A549 (cell line): ENCODE measurements around the gene NACC2. TPM values are rescaled to one million over a fixed set of nuclear protein-coding genes. Genes with fewer than 3 reads are reported as not detected.

Experiments
- ATAC-seq, 2 experiments: fragments of 200-7000 bp in 1 of 2; fragments of >200 bp in 1 of 2; cut with Nextera tagmentation in 1 of 2; cut with Tn5 transposase in 1 of 2; 3 replicates each; pipeline versions ENCODE4 v1.8.0 to v1.9.1; 2018 to 2020; ENCODE audit warnings: mild to moderate bottlenecking in 1 of 2, moderate library complexity in 1 of 2
- CTCF ChIA-PET: fragments of 300-600 bp; sonication (Branson Sonifier 250); formaldehyde crosslinking; extraction: SDS; loops from one replicate; lab custom pipeline; 2021; ENCODE audit warnings: antibody characterized with exemption, inconsistent platforms; lab: Yijun Ruan, JAX
- POLR2A ChIA-PET: fragments of 350-600 bp; formaldehyde crosslinking; extraction: SDS; loops from one replicate; lab custom pipeline; 2021; ENCODE audit warnings: antibody characterized with exemption, inconsistent platforms; lab: Yijun Ruan, JAX
- DNase-seq, 2 experiments: peaks; one replicate each; pipeline versions ENCODE4 v3.0.0 to v3.0.0-alpha.2; 2011 to 2016; ENCODE audit warnings: low read depth in 1 of 2, low spot score in 1 of 2
- FAIRE-seq: peaks from 2 replicates; lab custom pipeline; 2011; peaks lifted over from hg19 to GRCh38; lab: Jason Lieb, UNC
- H3K27ac ChIP-seq, 2 experiments: fragments of >200 bp; sonication (Bioruptor Twin); formaldehyde crosslinking; 3 replicates each; pipeline ENCODE4 v1.5.1; 2016 to 2017
- H3K4me1 ChIP-seq: fragments of >200 bp; sonication (Bioruptor Twin); formaldehyde crosslinking; 3 replicates; pipeline ENCODE4 v1.6.1; 2016
- H3K4me2 ChIP-seq: fragments of >200 bp; sonication (Bioruptor Twin); formaldehyde crosslinking; 3 replicates; pipeline ENCODE4 v1.6.1; 2016
- H3K4me3 ChIP-seq: fragments of >200 bp; sonication (Bioruptor Twin); formaldehyde crosslinking; 3 replicates; pipeline ENCODE4 v1.5.1; 2016
- H3K9me3 ChIP-seq: fragments of >200 bp; sonication (Bioruptor Twin); formaldehyde crosslinking; 3 replicates; pipeline ENCODE4 v1.6.1; 2016
- ATOH8 ChIP-seq: fragments of 250-450 bp; sonication (Bioruptor Pico); IDR thresholded peaks from 2 replicates; pipeline ENCODE4 v1.5.0; 2020; ENCODE audit warnings: low read depth, mild to moderate bottlenecking, moderate library complexity
- BCL3 ChIP-seq: fragments of >200 bp; sonication (Bioruptor Twin); formaldehyde crosslinking; IDR thresholded peaks from 3 replicates; pipeline ENCODE4 v1.6.1; 2016
- CBX2 ChIP-seq: fragments of 200-600 bp; sonication (generic); IDR thresholded peaks from 2 replicates; pipeline ENCODE4 v1.6.1; 2016; ENCODE audit warnings: low read depth, mild to moderate bottlenecking, borderline replicate concordance
- E2F6 ChIP-seq: IDR thresholded peaks from 2 replicates; pipeline ENCODE4 v1.6.1; 2012; ENCODE audit warnings: low read depth, borderline replicate concordance
- FOSB ChIP-seq: fragments of 250-450 bp; sonication (Bioruptor Pico); IDR thresholded peaks from 2 replicates; pipeline ENCODE4 v1.5.0; 2020; ENCODE audit warnings: mild to moderate bottlenecking, moderate library complexity
- FOXS1 ChIP-seq: fragments of 250-450 bp; sonication (Bioruptor Pico); IDR thresholded peaks from 2 replicates; pipeline ENCODE4 v1.5.0; 2020; ENCODE audit warnings: mild to moderate bottlenecking, moderate library complexity
- HEYL ChIP-seq: fragments of 250-450 bp; sonication (Bioruptor Pico); IDR thresholded peaks from 2 replicates; pipeline ENCODE4 v1.8.0; 2021; ENCODE audit warnings: mild to moderate bottlenecking, moderate library complexity
- JUNB ChIP-seq: fragments of >200 bp; sonication (Bioruptor Twin); formaldehyde crosslinking; IDR thresholded peaks from 2 replicates; pipeline ENCODE4 v1.6.1; 2016
- NFE2L2 ChIP-seq: fragments of 150-350 bp; conservative IDR thresholded peaks from 2 replicates; pipeline ENCODE4 v1.6.1; 2014; ENCODE audit warnings: low read length
- NPAS2 ChIP-seq: fragments of 250-450 bp; sonication (Bioruptor Pico); IDR thresholded peaks from 2 replicates; pipeline ENCODE4 v1.8.0; 2022; ENCODE audit warnings: mild to moderate bottlenecking, moderate library complexity, borderline replicate concordance
- PHF8 ChIP-seq: fragments of 200-600 bp; sonication (generic); IDR thresholded peaks from 2 replicates; pipeline ENCODE4 v1.6.1; 2016; ENCODE audit warnings: low read depth, mild to moderate bottlenecking, antibody characterized with exemption, moderate library complexity, borderline replicate concordance
- RARB ChIP-seq: fragments of 250-450 bp; sonication (Bioruptor Pico); IDR thresholded peaks from 2 replicates; pipeline ENCODE4 v1.8.0; 2021; ENCODE audit warnings: mild to moderate bottlenecking, moderate library complexity
- SMC3 ChIP-seq: fragments of >200 bp; sonication (Bioruptor Twin); formaldehyde crosslinking; IDR thresholded peaks from 3 replicates; pipeline ENCODE4 v1.6.1; 2018; ENCODE audit warnings: inconsistent platforms
- TP53 ChIP-seq: fragments of 250-450 bp; sonication (Bioruptor Pico); IDR thresholded peaks from 2 replicates; pipeline ENCODE4 v1.5.0; 2021; ENCODE audit warnings: mild to moderate bottlenecking, moderate library complexity
- USF2 ChIP-seq: fragments of 450-650 bp; IDR thresholded peaks from 2 replicates; pipeline ENCODE4 v1.6.1; 2014; ENCODE audit warnings: antibody characterized with exemption
- ZFP36 ChIP-seq: fragments of 450-650 bp; IDR thresholded peaks from 2 replicates; pipeline ENCODE4 v1.6.1; 2014; ENCODE audit warnings: borderline replicate concordance; ENCODE audit not compliant: partially characterized antibody
- ZSCAN20 ChIP-seq: fragments of 250-450 bp; sonication (Bioruptor Pico); IDR thresholded peaks from 2 replicates; pipeline ENCODE4 v1.8.0; 2022; ENCODE audit warnings: mild to moderate bottlenecking, moderate library complexity
- WGBS: methylation state at CpG from one replicate; pipeline ENCODE4 v1.1.6; 2017; ENCODE audit errors: missing lambda C conversion rate; 5-methylcytosine and 5-hydroxymethylcytosine counted together
- polyA plus RNA-seq, 4 experiments: library from polyadenylated mRNA; depleted of rRNA in 3 of 4; stranded (reverse); fragments of >200 nt; fragmentation: RNase III in 1 of 4; extraction: RNeasy Plus Mini Kit Qiagen cat#74134 plus additional on column Dnase treatment in 1 of 4; gene quantifications; 2 replicates in 3 of 4; 3 replicates in 1 of 4; pipeline ENCODE4 v1.2.3, GENCODE V29; 2011 to 2017
- TF ChIP-seq, protein P1 (sequence below): fragments of >200 bp; sonication (Bioruptor Twin); formaldehyde crosslinking; IDR thresholded peaks from 2 replicates; pipeline ENCODE4 v1.6.1; 2016
- TF ChIP-seq, protein P2 (sequence below): fragments of 200-600 bp; sonication (generic); IDR thresholded peaks from 2 replicates; pipeline ENCODE4 v1.6.1; 2016; ENCODE audit warnings: antibody characterized with exemption, mild to moderate bottlenecking, moderate library complexity

Gene NACC2
- polyA plus RNA-seq, 2 of the 4 experiments (the other 2 are of a cell fraction) = 16.1 to 28.4 TPM

- H3K9me3 ChIP-seq = no peaks in the 10 kb centered on the region
- ATAC-seq (no peak), FAIRE-seq (no peak), DNase-seq (no peak)
- TF ChIP-seq RARB (CRISPR knock-in tag) = no peak
- no peak for TF ChIP-seq ZSCAN20 (CRISPR knock-in tag)
- TF ChIP-seq USF2 = no peak
- TF ChIP-seq FOXS1 (CRISPR knock-in tag) = no peak
- no peak for TF ChIP-seq CBX2
- no peak for TF ChIP-seq ATOH8 (CRISPR knock-in tag)
- no peak for TF ChIP-seq NPAS2 (CRISPR knock-in tag)
- TF ChIP-seq E2F6 = no peak
- no peak for TF ChIP-seq BCL3
- TF ChIP-seq NFE2L2 = no peak
- no peak for TF ChIP-seq SMC3
- TF ChIP-seq, protein P1, sequence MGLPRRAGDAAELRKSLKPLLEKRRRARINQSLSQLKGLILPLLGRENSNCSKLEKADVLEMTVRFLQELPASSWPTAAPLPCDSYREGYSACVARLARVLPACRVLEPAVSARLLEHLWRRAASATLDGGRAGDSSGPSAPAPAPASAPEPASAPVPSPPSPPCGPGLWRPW = no peak
- no peak for TF ChIP-seq JUNB
- TF ChIP-seq FOSB (CRISPR knock-in tag) = no peak
- TF ChIP-seq ZFP36 = no peak
- no peak for TF ChIP-seq TP53
- TF ChIP-seq, protein P2, sequence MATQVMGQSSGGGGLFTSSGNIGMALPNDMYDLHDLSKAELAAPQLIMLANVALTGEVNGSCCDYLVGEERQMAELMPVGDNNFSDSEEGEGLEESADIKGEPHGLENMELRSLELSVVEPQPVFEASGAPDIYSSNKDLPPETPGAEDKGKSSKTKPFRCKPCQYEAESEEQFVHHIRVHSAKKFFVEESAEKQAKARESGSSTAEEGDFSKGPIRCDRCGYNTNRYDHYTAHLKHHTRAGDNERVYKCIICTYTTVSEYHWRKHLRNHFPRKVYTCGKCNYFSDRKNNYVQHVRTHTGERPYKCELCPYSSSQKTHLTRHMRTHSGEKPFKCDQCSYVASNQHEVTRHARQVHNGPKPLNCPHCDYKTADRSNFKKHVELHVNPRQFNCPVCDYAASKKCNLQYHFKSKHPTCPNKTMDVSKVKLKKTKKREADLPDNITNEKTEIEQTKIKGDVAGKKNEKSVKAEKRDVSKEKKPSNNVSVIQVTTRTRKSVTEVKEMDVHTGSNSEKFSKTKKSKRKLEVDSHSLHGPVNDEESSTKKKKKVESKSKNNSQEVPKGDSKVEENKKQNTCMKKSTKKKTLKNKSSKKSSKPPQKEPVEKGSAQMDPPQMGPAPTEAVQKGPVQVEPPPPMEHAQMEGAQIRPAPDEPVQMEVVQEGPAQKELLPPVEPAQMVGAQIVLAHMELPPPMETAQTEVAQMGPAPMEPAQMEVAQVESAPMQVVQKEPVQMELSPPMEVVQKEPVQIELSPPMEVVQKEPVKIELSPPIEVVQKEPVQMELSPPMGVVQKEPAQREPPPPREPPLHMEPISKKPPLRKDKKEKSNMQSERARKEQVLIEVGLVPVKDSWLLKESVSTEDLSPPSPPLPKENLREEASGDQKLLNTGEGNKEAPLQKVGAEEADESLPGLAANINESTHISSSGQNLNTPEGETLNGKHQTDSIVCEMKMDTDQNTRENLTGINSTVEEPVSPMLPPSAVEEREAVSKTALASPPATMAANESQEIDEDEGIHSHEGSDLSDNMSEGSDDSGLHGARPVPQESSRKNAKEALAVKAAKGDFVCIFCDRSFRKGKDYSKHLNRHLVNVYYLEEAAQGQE = no peak
- no peak for TF ChIP-seq PHF8
- TF ChIP-seq HEYL (CRISPR knock-in tag) = no peak
- H3K27ac ChIP-seq = no peak overlapping the region
- 42% methylated on average over 13 of the region's 18 CpGs for WGBS
- H3K4me2 ChIP-seq = no peak overlapping the region
- POLR2A ChIA-PET = no interaction called here
- H3K4me1 ChIP-seq = peaks cover 9% of the 10 kb centered on the region; the same call in 1 of the 3 replicates
- no peak overlapping the region for H3K4me3 ChIP-seq
- CTCF ChIA-PET = interaction anchor here (0.6 to 14.0 kb wide), 3 partner anchors 151 to 226 kb away, joined by 3 to 220 read pairs (median 5); no protein-coding TSS in a partner anchor
Observed at GRCh38 chr9:135971111-135971766, 123.8 kb downstream of the NACC2 start.
